SK-N-SH treated with all-trans-retinoic acid at 6 μM for 48 hours (cell line): ENCODE results near the gene BAG3.

ENCODE experiments used
- ATAC-seq: fragments of 200-7000 bp; cut with Tn5 transposase; 3 replicates; pipeline ENCODE4 v1.9.1; 2020; ENCODE audit warnings: mild to moderate bottlenecking, moderate library complexity
- ARNTL ChIP-seq: fragments of 450-650 bp; formaldehyde crosslinking; IDR thresholded peaks from 2 replicates; pipeline ENCODE4 v1.5.0; 2020; ENCODE audit warnings: low read depth, mild to moderate bottlenecking, moderate library complexity, borderline replicate concordance
- CSDC2 ChIP-seq: fragments of 250-450 bp; sonication (Bioruptor Pico); IDR thresholded peaks from 2 replicates; pipeline ENCODE4 v1.5.0; 2020; ENCODE audit warnings: mild to moderate bottlenecking, moderate library complexity
- ESRRG ChIP-seq: fragments of 250-450 bp; sonication (Bioruptor Pico); IDR thresholded peaks from 2 replicates; pipeline ENCODE4 v1.6.1; 2021; ENCODE audit warnings: mild to moderate bottlenecking
- GLIS3 ChIP-seq: fragments of 250-450 bp; sonication (Bioruptor Pico); IDR thresholded peaks from 2 replicates; pipeline ENCODE4 v1.5.0; 2020; ENCODE audit warnings: mild to moderate bottlenecking, moderate library complexity
- ISL1 ChIP-seq: fragments of 250-450 bp; sonication (Bioruptor Pico); IDR thresholded peaks from 2 replicates; pipeline ENCODE4 v2.1.2; 2022; ENCODE audit warnings: mild to moderate bottlenecking, moderate library complexity
- OSR1 ChIP-seq: fragments of 250-450 bp; sonication (Bioruptor Pico); IDR thresholded peaks from 2 replicates; pipeline ENCODE4 v1.8.0; 2022; ENCODE audit warnings: moderate library complexity, mild to moderate bottlenecking, inconsistent platforms
- PATZ1 ChIP-seq: fragments of 250-450 bp; sonication (Bioruptor Pico); IDR thresholded peaks from 2 replicates; pipeline ENCODE4 v1.8.0; 2020; ENCODE audit warnings: mild to moderate bottlenecking, moderate library complexity, borderline replicate concordance
- PPARA ChIP-seq: fragments of 250-450 bp; sonication (Bioruptor Pico); IDR thresholded peaks from 2 replicates; pipeline ENCODE4 v1.5.0; 2020; ENCODE audit warnings: mild to moderate bottlenecking, borderline replicate concordance
- RARB ChIP-seq: fragments of 250-450 bp; sonication (Bioruptor Pico); IDR thresholded peaks from 2 replicates; pipeline ENCODE4 v1.8.0; 2021; ENCODE audit warnings: mild to moderate bottlenecking, moderate library complexity
- SNAI2 ChIP-seq: fragments of 250-450 bp; sonication (Bioruptor Pico); IDR thresholded peaks from 2 replicates; pipeline ENCODE4 v1.5.0; 2020; ENCODE audit warnings: mild to moderate bottlenecking, moderate library complexity
- TOX ChIP-seq: fragments of 250-450 bp; sonication (Bioruptor Pico); IDR thresholded peaks from 2 replicates; pipeline ENCODE4 v1.8.0; 2021; ENCODE audit warnings: mild to moderate bottlenecking, moderate library complexity, borderline replicate concordance
- ZC3H10 ChIP-seq: fragments of 250-450 bp; sonication (Bioruptor Pico); IDR thresholded peaks from 2 replicates; pipeline ENCODE4 v1.5.1; 2021; ENCODE audit warnings: mild to moderate bottlenecking, moderate library complexity
- ZFP3 ChIP-seq: fragments of 250-450 bp; sonication (Bioruptor Pico); IDR thresholded peaks from 2 replicates; pipeline ENCODE4 v1.5.0; 2020; ENCODE audit warnings: mild to moderate bottlenecking, moderate library complexity
- ZFP30 ChIP-seq: fragments of 450-650 bp; formaldehyde crosslinking; IDR thresholded peaks from 2 replicates; pipeline ENCODE4 v1.5.0; 2022; ENCODE audit warnings: mild to moderate bottlenecking, moderate library complexity
- ZNF70 ChIP-seq: fragments of 450-650 bp; formaldehyde crosslinking; IDR thresholded peaks from 2 replicates; pipeline ENCODE4 v1.5.0; 2020; ENCODE audit warnings: mild to moderate bottlenecking, moderate library complexity
- ZNF8 ChIP-seq: fragments of 450-650 bp; formaldehyde crosslinking; IDR thresholded peaks from 2 replicates; pipeline ENCODE4 v1.5.0; 2020; ENCODE audit warnings: mild to moderate bottlenecking, moderate library complexity
- TF ChIP-seq, protein P1 (sequence below): fragments of 250-450 bp; sonication (Bioruptor Pico); IDR thresholded peaks from 2 replicates; pipeline ENCODE4 v1.5.0; 2020; ENCODE audit warnings: mild to moderate bottlenecking, moderate library complexity
- TF ChIP-seq, protein P2 (sequence below): fragments of 250-450 bp; sonication (Bioruptor Pico); IDR thresholded peaks from 2 replicates; pipeline ENCODE4 v1.5.1; 2020; ENCODE audit warnings: low read depth, mild to moderate bottlenecking, moderate library complexity
- TF ChIP-seq, protein P3 (sequence below): fragments of 250-450 bp; sonication (Bioruptor Pico); IDR thresholded peaks from 2 replicates; pipeline ENCODE4 v1.8.0; 2021; ENCODE audit warnings: low read depth, mild to moderate bottlenecking, moderate library complexity, borderline replicate concordance

BAG3 gene

DNA sequence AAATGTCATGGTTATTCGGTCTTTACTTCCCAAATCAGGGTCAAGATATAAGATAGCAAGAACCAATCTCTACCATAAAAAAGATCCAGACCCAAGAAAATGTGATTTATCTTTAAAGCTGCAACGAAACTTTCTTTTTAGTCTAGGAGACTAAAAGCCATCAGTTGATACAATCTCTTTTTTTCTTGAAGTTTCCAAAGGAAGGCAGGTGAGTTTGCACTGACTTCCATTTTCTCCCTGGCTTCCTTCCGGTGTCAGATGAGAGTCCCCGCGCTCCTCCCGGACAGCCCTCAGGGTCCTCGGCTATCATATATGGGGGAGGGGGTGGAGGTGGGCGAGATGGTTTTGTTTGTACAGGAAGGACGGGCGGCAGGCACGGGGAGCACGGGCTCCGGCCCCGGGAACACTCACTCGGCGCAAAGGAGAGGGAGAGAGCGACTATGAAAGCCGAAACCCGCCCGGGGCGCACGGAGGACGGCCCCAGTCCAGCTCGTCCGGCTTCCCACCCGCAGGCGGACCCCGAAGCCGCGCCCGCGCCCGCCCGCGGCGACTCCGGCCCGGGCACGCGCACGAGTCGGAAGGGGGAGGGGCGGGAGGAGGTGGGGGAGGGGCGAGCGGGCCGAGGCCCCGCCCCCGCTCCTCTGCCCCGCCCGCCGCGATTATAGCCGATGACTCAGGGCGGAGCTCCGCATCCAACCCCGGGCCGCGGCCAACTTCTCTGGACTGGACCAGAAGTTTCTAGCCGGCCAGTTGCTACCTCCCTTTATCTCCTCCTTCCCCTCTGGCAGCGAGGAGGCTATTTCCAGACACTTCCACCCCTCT lies at the start of gene BAG3:
BAG3 (plus strand) TSS at position 689 of the 822 bp plus-strand sequence. CDS start 296 bp downstream, outside the sequence.
- TF ChIP-seq TOX (CRISPR knock-in tag) (no peak), ZFP3 (no peak), ESRRG (no peak), ZC3H10 (CRISPR knock-in tag) (no peak), ZNF8 (CRISPR knock-in tag) (no peak), OSR1 (CRISPR knock-in tag) (no peak)
- TF ChIP-seq, protein P1, sequence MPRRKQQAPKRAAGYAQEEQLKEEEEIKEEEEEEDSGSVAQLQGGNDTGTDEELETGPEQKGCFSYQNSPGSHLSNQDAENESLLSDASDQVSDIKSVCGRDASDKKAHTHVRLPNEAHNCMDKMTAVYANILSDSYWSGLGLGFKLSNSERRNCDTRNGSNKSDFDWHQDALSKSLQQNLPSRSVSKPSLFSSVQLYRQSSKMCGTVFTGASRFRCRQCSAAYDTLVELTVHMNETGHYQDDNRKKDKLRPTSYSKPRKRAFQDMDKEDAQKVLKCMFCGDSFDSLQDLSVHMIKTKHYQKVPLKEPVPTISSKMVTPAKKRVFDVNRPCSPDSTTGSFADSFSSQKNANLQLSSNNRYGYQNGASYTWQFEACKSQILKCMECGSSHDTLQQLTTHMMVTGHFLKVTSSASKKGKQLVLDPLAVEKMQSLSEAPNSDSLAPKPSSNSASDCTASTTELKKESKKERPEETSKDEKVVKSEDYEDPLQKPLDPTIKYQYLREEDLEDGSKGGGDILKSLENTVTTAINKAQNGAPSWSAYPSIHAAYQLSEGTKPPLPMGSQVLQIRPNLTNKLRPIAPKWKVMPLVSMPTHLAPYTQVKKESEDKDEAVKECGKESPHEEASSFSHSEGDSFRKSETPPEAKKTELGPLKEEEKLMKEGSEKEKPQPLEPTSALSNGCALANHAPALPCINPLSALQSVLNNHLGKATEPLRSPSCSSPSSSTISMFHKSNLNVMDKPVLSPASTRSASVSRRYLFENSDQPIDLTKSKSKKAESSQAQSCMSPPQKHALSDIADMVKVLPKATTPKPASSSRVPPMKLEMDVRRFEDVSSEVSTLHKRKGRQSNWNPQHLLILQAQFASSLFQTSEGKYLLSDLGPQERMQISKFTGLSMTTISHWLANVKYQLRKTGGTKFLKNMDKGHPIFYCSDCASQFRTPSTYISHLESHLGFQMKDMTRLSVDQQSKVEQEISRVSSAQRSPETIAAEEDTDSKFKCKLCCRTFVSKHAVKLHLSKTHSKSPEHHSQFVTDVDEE, result no peak
- ATAC-seq, result peak; percentile 67

DNA sequence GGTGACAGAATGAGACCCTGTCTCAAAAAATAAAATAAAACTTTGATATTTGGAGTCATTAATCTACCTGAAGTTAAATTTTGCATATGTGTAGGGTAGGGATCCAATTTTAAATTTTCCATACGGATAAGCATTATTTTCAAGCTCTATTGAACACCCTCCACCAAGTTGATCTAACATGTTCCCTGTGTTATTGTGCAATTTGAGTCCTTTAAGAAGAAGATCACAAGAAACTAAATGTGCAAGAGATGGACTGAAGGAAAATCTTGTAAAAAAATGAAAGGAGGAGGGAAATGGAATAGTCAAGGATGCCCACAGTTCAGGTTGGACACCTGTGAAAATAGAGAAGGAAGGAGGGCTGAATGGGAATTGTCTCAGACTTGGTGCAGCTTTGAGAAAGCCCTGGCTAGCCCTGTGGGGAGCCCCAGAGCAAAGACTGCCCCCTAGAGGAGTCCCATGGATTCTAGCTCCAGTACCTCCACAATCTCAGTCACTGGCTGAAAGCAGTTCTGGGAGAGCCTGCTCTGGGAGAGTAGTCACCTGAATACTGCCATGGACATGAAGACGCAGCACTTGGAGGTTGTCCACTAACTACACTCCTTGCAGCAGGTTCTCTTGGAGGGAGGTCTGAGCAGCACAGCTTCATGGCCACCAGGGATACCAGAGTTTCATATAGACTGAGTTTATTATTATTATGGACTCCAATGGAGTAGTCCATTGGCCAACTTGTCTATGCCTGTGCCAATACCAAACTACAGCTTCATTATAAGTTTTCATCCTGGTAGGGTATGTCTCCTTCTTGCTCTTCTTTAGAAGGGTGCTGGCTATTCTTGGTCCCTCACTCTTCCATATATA lies 48.7 kb upstream of the BAG3 start:
- peak; percentile 94 for ATAC-seq
- no peak for TF ChIP-seq PPARA
- TF ChIP-seq ZFP30 (CRISPR knock-in tag), result no peak
- no peak for TF ChIP-seq SNAI2 (CRISPR knock-in tag)
- TF ChIP-seq, protein P2, sequence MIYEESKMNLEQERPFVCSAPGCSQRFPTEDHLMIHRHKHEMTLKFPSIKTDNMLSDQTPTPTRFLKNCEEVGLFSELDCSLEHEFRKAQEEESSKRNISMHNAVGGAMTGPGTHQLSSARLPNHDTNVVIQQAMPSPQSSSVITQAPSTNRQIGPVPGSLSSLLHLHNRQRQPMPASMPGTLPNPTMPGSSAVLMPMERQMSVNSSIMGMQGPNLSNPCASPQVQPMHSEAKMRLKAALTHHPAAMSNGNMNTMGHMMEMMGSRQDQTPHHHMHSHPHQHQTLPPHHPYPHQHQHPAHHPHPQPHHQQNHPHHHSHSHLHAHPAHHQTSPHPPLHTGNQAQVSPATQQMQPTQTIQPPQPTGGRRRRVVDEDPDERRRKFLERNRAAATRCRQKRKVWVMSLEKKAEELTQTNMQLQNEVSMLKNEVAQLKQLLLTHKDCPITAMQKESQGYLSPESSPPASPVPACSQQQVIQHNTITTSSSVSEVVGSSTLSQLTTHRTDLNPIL (CRISPR knock-in tag), result no peak
- TF ChIP-seq ARNTL (CRISPR knock-in tag), result no peak
- no peak for TF ChIP-seq TOX (CRISPR knock-in tag)
- TF ChIP-seq CSDC2 (CRISPR knock-in tag), result no peak
- no peak for TF ChIP-seq ZFP3
- no peak for TF ChIP-seq ESRRG
- no peak for TF ChIP-seq RARB (CRISPR knock-in tag)
- TF ChIP-seq, protein P3, sequence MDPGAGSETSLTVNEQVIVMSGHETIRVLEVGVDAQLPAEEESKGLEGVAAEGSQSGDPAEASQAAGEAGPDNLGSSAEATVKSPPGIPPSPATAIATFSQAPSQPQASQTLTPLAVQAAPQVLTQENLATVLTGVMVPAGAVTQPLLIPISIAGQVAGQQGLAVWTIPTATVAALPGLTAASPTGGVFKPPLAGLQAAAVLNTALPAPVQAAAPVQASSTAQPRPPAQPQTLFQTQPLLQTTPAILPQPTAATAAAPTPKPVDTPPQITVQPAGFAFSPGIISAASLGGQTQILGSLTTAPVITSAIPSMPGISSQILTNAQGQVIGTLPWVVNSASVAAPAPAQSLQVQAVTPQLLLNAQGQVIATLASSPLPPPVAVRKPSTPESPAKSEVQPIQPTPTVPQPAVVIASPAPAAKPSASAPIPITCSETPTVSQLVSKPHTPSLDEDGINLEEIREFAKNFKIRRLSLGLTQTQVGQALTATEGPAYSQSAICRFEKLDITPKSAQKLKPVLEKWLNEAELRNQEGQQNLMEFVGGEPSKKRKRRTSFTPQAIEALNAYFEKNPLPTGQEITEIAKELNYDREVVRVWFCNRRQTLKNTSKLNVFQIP (CRISPR knock-in tag), result no peak
- no peak for TF ChIP-seq ZNF70 (CRISPR knock-in tag)
- no peak for TF ChIP-seq PATZ1
- no peak for TF ChIP-seq GLIS3 (CRISPR knock-in tag)
- TF ChIP-seq ZNF8 (CRISPR knock-in tag), result no peak
- TF ChIP-seq ISL1 (CRISPR knock-in tag), result no peak
- TF ChIP-seq, all 23 proteins: peak for 0

- no peak for ATAC-seq
- TF ChIP-seq TOX (CRISPR knock-in tag), result no peak
- TF ChIP-seq ESRRG, result no peak
- no peak for TF ChIP-seq GLIS3 (CRISPR knock-in tag)
- TF ChIP-seq ARNTL (CRISPR knock-in tag), result no peak
Observed at GRCh38 chr10:119604468-119604867, 46.7 kb upstream of the BAG3 start.
